Gastroesophageal sphincter (tissue), 4 donors: Measurements from ENCODE around the gene TBX6. TPM values are rescaled to one million over a fixed set of nuclear protein-coding genes. Genes with fewer than 3 reads are reported as not detected.
"Not testable (repeated sequence)": the region's sequence is repeated elsewhere in the genome, so short reads cannot be mapped to it uniquely, and the experiment has no call there.

ENCODE experiments used
- ATAC-seq: fragments of 150-250 bp; one replicate; pipeline ENCODE4 v1.9.1; 2016; ENCODE audit warnings: mild to moderate bottlenecking, moderate library complexity
- H3K27ac ChIP-seq, 4 donors: fragments of 200-600 bp; sonication (generic) in 3 of 4; 1 replicate in 3 of 4; 2 replicates in 1 of 4; pipeline ENCODE4 v1.5.1; 2016 to 2019
- H3K27me3 ChIP-seq: fragments of 200-600 bp; sonication (generic); one replicate; pipeline ENCODE4 v1.5.1; 2019
- H3K36me3 ChIP-seq, 2 donors: fragments of 200-600 bp; sonication (generic); one replicate each; pipeline ENCODE4 v1.5.1; 2019; ENCODE audit warnings: control low read depth in 1 of 2
- H3K4me1 ChIP-seq, 3 donors: fragments of 200-600 bp; sonication (generic); 1 replicate in 2 of 3; 2 replicates in 1 of 3; pipeline ENCODE4 v1.5.1; 2016 to 2019; ENCODE audit warnings: control low read depth in 2 of 3
- H3K4me3 ChIP-seq, 2 donors: fragments of 200-600 bp; sonication (generic); one replicate each; pipeline ENCODE4 v1.5.1; 2019; ENCODE audit warnings: mild to moderate bottlenecking in 1 of 2, moderate library complexity in 1 of 2
- H3K9me3 ChIP-seq, 3 donors: fragments of 200-600 bp; sonication (generic); one replicate each; pipeline ENCODE4 v1.5.1; 2017 to 2019; ENCODE audit warnings: control low read depth in 2 of 3
- EP300 ChIP-seq: sonication (generic); formaldehyde crosslinking; IDR thresholded peaks from one replicate; pipeline ENCODE4 v1.6.1; 2017; ENCODE audit warnings: antibody characterized with exemption, mild to moderate bottlenecking
- POLR2A ChIP-seq, 2 donors: fragments of 450-650 bp; IDR thresholded peaks; one replicate each; pipeline ENCODE4 v1.6.1; 2017; ENCODE audit warnings: antibody characterized with exemption in 2 of 2, mild to moderate bottlenecking in 2 of 2, moderate library complexity in 1 of 2
- POLR2AphosphoS5 ChIP-seq: sonication (generic); formaldehyde crosslinking; IDR thresholded peaks from one replicate; pipeline ENCODE4 v1.6.1; 2017; ENCODE audit warnings: antibody characterized with exemption
- WGBS, 2 donors: methylation state at CpG; one replicate each; pipeline ENCODE4 v1.1.5; 2018; ENCODE audit warnings: low coverage in 1 of 2; 5-methylcytosine and 5-hydroxymethylcytosine counted together
- total RNA-seq, 4 donors: library from RNA; depleted of rRNA; stranded (reverse); fragments of >200 nt; gene quantifications; one replicate each; pipeline ENCODE4 v1.1.0, GENCODE V29; 2016
- TF ChIP-seq, protein P1 (sequence below), 4 experiments: fragments of 200-600 bp in 2 of 4; fragments of 450-650 bp in 2 of 4; sonication (generic) in 1 of 4; IDR thresholded peaks; one replicate each; pipeline ENCODE4 v1.5.1; 2017 to 2019; ENCODE audit warnings: antibody characterized with exemption in 4 of 4, mild to moderate bottlenecking in 2 of 4, moderate library complexity in 2 of 4

The TBX6 gene
- total RNA-seq, 4 donors from 2014 or later = 0.40 to 0.84 (median 0.45) TPM

DNA sequence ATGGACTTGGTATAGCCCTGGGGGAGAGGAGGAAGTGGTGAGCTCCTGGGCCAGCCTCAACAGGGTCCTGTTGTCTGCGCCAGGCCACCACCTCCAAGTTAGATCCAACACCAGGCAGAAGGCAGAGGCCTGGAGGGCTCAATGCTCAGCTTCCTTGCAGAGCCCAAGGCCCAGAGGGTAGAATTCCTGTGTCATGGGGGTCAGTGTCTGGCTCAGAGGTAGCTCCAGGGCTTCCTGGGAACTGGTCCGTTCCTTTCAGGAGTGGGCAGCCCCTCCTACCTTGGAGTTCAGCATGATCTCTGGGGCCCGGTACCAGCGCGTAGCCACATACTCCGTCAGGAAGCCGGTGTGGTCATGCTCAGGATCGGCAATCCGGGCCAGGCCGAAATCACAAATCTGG lies 26.0 kb upstream of the TBX6 start:
- H3K27me3 ChIP-seq = no peaks in the 10 kb centered on the region
- TF ChIP-seq EP300 (no peak), POLR2A (IDR thresholded peaks at IDR 0.05) (no peak)
- TF ChIP-seq, protein P1, sequence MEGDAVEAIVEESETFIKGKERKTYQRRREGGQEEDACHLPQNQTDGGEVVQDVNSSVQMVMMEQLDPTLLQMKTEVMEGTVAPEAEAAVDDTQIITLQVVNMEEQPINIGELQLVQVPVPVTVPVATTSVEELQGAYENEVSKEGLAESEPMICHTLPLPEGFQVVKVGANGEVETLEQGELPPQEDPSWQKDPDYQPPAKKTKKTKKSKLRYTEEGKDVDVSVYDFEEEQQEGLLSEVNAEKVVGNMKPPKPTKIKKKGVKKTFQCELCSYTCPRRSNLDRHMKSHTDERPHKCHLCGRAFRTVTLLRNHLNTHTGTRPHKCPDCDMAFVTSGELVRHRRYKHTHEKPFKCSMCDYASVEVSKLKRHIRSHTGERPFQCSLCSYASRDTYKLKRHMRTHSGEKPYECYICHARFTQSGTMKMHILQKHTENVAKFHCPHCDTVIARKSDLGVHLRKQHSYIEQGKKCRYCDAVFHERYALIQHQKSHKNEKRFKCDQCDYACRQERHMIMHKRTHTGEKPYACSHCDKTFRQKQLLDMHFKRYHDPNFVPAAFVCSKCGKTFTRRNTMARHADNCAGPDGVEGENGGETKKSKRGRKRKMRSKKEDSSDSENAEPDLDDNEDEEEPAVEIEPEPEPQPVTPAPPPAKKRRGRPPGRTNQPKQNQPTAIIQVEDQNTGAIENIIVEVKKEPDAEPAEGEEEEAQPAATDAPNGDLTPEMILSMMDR (IDR thresholded peaks at IDR 0.05) = no peak
- peaks cover 0 to 87% of the 10 kb centered on the region in 2 donors for H3K36me3 ChIP-seq
- H3K9me3 ChIP-seq = no peaks in the 10 kb centered on the region
- peaks cover 0 to 35% (median 6%) of the 10 kb centered on the region in 3 donors for H3K4me1 ChIP-seq
- H3K4me3 ChIP-seq = no peak overlapping the region
- no peak overlapping the region for H3K27ac ChIP-seq
- WGBS, 2 donors = no CpG with 5 or more reads among the region's 10 CpGs
- ATAC-seq = no peak

DNA sequence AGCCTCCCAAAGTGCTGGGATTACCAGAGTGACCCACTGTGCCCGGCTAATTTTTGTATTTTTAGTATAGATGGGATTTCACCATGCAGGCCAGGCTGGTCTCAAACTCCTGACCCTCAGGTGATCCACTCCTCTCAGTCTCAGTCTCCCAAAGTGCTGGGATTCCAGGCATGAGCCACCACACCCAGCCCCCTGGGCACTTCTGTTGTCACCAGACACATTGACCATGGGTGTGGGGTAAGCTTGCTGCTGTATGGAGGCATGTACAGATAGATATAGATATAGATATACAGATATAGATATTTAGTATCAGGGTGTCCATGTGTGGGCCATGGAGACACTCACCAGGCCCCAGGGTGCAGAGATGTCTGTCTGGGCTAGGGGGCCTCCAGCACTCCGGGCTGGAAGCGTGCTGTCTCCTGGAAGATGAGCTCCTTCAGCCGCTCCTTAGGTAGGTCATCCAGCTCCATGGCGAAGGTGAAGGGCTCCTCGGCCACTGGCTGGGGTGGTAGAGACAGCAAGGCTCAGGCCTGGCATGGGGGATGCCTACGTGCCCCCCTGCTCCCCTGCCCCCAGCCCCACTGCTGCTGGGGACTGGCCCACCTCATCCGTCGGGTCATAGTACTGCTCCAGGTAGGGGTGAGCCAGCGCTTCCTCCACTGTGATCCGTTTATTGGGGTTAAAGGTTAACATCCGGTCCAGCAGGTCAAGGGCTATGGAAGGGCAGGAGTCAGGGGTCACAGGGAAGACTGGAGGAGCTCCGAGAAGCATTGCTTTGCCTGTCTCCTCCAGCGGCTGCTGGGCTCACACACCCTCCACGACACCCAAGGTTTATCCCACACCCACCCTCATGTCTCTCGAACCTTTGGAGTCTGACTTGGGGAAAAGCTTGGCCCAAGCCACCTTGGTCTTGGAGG lies 24.8 kb upstream of the TBX6 start:
- WGBS, 2 donors = 60 to 80% methylated on average over 1 to 7 of the region's 16 CpGs
- Histone ChIP-seq H3K4me3 (no peak overlapping the region), H3K27me3 (no peaks in the 10 kb centered on the region), H3K36me3 (peaks cover 0 to 98% of the 10 kb centered on the region in 2 donors), H3K4me1 (peaks cover 0 to 24% (median 2%) of the 10 kb centered on the region in 3 donors), H3K9me3 (no peaks in the 10 kb centered on the region), H3K27ac (no peak overlapping the region)
- TF ChIP-seq, protein P1 (IDR thresholded peaks at IDR 0.05) = no peak
- TF ChIP-seq POLR2AphosphoS5 (no peak), EP300 (no peak), POLR2A (IDR thresholded peaks at IDR 0.05) (no peak)
- ATAC-seq = no peak

DNA sequence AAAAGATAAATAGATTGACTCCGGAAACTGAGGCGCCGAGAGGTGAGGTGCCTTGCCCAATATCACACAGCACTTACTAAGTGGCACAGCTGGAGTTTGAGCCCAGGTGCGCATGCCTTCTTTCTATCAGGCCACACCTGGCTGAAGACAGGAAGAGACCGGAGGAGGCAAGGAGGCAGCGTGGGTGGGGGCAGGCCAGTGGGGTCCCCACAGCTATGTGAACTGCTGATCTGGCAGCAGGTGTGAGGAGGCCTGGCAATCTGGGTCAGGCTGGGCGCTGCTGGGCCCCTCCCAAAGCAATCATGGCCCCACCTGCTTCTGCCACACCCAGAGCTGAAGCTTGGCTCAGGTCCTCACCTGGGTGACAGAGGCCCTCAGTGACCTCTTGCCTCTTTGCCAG lies 23.5 kb upstream of the TBX6 start:
- no peak overlapping the region for H3K4me3 ChIP-seq

DNA sequence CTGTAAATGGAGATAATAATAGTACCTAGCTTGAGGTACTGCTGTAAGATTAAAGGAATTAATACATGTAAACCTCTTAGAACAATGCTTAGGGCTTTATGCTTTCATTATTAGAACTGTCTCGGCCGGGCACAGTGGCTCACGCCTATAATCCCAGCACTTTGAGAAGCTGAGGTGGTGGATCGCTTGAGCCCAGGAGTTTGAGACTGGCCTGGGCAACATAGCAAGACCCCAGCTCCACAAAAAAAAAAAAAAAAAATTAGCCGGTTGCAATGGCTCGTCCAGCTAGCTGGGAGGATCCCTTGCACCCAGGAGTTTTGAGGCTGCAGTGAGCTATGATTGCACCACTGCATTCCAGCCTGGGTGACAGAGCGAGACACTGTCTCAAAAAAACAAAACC lies 23.1 kb upstream of the TBX6 start:
- ATAC-seq, H3K4me3 ChIP-seq, H3K9me3 ChIP-seq, H3K27ac ChIP-seq, H3K27me3 ChIP-seq: not testable (repeated sequence)
- 98% methylated on average over 6 of the region's 7 CpGs; no CpG with 5 or more reads in 1 of the 2 donors for WGBS, 2 donors
- Histone ChIP-seq H3K4me1 (peaks cover 0 to 14% (median 0%) of the 10 kb centered on the region in 3 donors), H3K36me3 (peaks cover 0 to 98% of the 10 kb centered on the region in 2 donors)

More for the DNA sequence above, 23.5 kb upstream of the TBX6 start:
- TF ChIP-seq EP300 (no peak), POLR2A (IDR thresholded peaks at IDR 0.05) (no peak), POLR2AphosphoS5 (no peak)
- TF ChIP-seq, protein P1 (IDR thresholded peaks at IDR 0.05) = no peak
- H3K36me3 ChIP-seq = peaks cover 0 to 98% of the 10 kb centered on the region in 2 donors
- H3K27ac ChIP-seq = no peak overlapping the region
- no peaks in the 10 kb centered on the region for H3K27me3 ChIP-seq
- H3K9me3 ChIP-seq = no peaks in the 10 kb centered on the region
- 93 to 100% methylated on average over 1 to 6 of the region's 7 CpGs for WGBS, 2 donors
- ATAC-seq = no peak
- peaks cover 0 to 14% (median 0%) of the 10 kb centered on the region in 3 donors for H3K4me1 ChIP-seq

DNA sequence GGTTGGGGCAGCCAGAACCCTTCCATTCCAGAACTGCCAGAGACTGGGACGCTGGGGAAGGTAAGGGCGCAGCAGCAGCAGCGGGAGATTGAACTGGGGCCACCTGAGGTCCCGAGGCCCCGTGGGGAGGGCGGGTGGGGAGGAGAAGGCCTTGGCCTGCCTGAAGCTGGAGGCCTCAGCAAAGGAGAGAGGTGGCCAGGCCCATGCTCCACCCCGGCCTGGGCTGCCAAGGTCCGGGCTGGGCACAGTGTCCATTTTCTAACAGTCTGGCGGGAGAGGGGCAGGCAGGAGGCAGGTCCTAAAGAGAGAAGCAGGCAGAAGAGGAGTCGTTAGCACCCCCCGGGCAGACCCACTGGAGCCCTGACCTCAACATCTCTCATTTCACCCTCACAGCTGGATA lies 22.7 kb upstream of the TBX6 start:
- no peak for ATAC-seq
- peaks cover 0 to 98% of the 10 kb centered on the region in 2 donors for H3K36me3 ChIP-seq
- H3K27me3 ChIP-seq = no peaks in the 10 kb centered on the region
- no peak overlapping the region for H3K27ac ChIP-seq
- WGBS, 2 donors = 67% methylated on average over 5 of the region's 11 CpGs; no CpG with 5 or more reads in 1 of the 2 donors
- no peak for TF ChIP-seq POLR2AphosphoS5
- no peak overlapping the region for H3K4me3 ChIP-seq
- H3K9me3 ChIP-seq = no peaks in the 10 kb centered on the region
- H3K4me1 ChIP-seq = peaks cover 0 to 14% (median 0%) of the 10 kb centered on the region in 3 donors
